ENCODE data around the gene HORMAD2. TPM values are rescaled to one million over a fixed set of nuclear protein-coding genes. Genes with fewer than 3 reads are reported as not detected.

The HORMAD2 gene
- total RNA-seq, 1 donor from 2014 or later, result not detected

DNA sequence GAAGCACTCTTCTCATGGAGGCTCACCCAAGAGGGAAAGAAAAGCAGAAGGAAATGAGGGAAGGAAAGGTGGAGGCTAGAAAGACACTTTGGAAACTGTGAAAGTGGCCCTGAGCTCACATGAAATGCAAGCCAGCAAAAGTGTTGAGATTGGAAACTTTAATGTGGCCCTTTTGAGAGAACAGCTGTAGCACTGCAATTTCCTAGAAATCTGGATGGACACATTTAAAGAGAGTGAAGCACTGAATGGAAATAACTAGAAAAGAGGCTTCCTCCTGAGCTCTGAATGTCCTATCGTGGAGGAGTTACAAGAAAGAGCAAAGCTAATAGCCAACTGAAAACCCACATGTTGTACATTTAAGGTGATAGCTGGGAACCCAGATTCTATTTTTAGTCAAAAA is 110.3 kb downstream of the HORMAD2 start:
- Histone ChIP-seq H3K27ac (no peak overlapping the region), H3K36me3 (no peaks in the 10 kb centered on the region), H3K4me3 (no peak overlapping the region), H3K27me3 (no peaks in the 10 kb centered on the region), H3K4me1 (peaks cover 19% of the 10 kb centered on the region), H3K9me3 (no peaks in the 10 kb centered on the region)
- intact Hi-C loops (cut with DNase I), result no loop called here
- no peak for ATAC-seq
- DNase-seq, result no peak
- TF ChIP-seq, protein P1, sequence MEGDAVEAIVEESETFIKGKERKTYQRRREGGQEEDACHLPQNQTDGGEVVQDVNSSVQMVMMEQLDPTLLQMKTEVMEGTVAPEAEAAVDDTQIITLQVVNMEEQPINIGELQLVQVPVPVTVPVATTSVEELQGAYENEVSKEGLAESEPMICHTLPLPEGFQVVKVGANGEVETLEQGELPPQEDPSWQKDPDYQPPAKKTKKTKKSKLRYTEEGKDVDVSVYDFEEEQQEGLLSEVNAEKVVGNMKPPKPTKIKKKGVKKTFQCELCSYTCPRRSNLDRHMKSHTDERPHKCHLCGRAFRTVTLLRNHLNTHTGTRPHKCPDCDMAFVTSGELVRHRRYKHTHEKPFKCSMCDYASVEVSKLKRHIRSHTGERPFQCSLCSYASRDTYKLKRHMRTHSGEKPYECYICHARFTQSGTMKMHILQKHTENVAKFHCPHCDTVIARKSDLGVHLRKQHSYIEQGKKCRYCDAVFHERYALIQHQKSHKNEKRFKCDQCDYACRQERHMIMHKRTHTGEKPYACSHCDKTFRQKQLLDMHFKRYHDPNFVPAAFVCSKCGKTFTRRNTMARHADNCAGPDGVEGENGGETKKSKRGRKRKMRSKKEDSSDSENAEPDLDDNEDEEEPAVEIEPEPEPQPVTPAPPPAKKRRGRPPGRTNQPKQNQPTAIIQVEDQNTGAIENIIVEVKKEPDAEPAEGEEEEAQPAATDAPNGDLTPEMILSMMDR (IDR thresholded peaks at IDR 0.05), result no peak

DNA sequence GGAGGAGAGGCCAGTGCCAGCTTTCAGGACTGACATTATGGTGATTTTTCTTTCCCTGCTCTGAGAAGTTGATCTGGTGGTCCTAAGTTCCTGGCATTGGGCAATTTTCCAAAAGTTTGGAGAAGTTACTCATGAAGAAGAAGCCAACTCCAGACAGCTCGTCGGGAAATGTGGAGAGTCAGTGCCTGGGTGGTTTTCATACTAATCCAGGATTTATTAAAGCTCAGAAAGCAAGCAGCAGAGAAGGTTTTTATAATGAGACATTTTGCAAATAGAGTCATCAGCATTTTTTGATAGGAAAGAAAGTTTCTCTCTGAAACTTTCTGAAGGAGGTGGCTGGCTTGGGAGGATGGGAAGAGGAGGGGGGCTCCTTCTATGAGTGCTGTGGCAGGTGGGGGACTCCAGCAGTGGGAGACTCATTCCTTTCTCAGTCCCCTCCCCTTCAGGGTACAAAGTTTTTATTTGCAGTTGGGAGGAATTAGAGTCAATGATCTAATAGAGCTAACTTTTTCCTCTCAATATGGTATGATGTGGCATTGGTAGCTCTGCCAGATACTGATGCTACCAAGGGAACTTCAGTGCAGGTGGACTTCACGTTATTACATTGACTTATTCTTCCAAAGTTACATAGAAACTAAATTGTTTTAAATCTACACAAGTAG is 110.9 kb downstream of the HORMAD2 start:
- TF ChIP-seq, protein P1 (IDR thresholded peaks at IDR 0.05), result no peak
- Histone ChIP-seq H3K27ac (no peak overlapping the region), H3K27me3 (no peaks in the 10 kb centered on the region), H3K4me1 (peaks cover 24% of the 10 kb centered on the region), H3K4me3 (no peak overlapping the region), H3K9me3 (no peaks in the 10 kb centered on the region), H3K36me3 (no peaks in the 10 kb centered on the region)
- DNase-seq (no peak), ATAC-seq (no peak)
- intact Hi-C loops (cut with DNase I), result no loop called here

DNA sequence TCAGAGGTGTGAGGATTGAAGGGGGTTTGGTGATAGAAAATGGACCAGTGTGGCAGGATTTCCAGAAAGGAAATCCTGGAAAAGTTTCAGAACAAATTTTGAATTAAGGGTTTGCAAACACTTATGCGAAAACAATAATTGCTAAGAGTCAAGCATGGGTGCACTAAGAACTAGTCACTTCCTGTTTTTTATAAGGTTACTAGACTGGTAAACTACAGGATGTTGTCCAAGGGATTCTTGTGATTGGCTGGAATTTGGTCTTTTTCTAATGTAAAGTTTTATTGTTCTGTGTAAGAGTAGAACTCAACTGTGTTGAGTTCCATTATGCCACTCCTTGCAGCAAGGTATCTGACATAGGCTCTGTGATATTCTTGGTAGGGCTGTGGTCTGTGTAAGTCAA is 112.2 kb downstream of the HORMAD2 start:
- TF ChIP-seq, protein P1 (IDR thresholded peaks at IDR 0.05), result no peak
- H3K4me3 ChIP-seq, result no peak overlapping the region
- intact Hi-C loops (cut with DNase I), result no loop called here
- no peaks in the 10 kb centered on the region for H3K27me3 ChIP-seq
- no peaks in the 10 kb centered on the region for H3K36me3 ChIP-seq
- ATAC-seq, result no peak
- no peaks in the 10 kb centered on the region for H3K9me3 ChIP-seq
- peaks cover 34% of the 10 kb centered on the region for H3K4me1 ChIP-seq
- H3K27ac ChIP-seq, result no peak overlapping the region
- no peak for DNase-seq

DNA sequence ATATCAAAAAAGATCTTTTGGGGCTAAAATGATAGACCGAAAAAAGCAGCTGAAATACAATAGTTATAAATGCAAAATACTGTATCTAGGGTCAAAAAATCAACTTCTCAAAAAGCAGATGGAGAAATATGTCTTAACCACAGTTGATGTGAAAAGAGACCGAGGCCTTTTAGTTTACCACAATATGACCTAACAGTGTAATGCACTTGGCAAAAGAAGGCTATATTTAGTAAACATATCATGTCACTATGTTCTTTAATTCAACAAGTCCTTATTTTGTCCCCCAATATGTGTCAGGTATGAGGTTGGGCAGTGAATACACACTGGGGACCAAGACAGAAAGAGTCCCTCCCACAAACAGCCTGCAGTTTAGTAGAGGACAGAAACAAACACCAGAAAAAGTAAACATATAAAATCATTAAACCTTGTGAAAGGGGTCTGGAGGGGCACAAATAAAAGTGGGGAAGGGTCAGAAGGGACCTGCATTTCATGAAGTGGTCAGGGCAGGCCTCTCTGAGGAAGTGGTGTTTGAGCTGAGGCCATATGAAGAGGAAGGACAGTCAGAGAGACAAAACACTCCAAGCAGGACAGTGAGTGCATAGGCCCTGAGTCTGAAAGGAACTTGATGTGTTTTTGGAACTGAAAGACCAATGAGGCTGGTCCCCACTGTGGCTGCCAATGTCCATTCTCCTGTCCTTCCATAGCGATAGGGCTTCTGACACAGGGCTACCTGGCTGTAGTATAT is 112.9 kb downstream of the HORMAD2 start:
- TF ChIP-seq, protein P1 (IDR thresholded peaks at IDR 0.05), result no peak
- H3K9me3 ChIP-seq, result no peaks in the 10 kb centered on the region
- peak overlapping the region; percentile 9 for H3K27ac ChIP-seq
- intact Hi-C loops (cut with DNase I), result no loop called here
- H3K36me3 ChIP-seq, result no peaks in the 10 kb centered on the region
- H3K4me1 ChIP-seq, result peaks cover 29% of the 10 kb centered on the region
- ATAC-seq (peak; percentile 50), DNase-seq (no peak)
- H3K27me3 ChIP-seq, result no peaks in the 10 kb centered on the region
- H3K4me3 ChIP-seq, result no peak overlapping the region

DNA sequence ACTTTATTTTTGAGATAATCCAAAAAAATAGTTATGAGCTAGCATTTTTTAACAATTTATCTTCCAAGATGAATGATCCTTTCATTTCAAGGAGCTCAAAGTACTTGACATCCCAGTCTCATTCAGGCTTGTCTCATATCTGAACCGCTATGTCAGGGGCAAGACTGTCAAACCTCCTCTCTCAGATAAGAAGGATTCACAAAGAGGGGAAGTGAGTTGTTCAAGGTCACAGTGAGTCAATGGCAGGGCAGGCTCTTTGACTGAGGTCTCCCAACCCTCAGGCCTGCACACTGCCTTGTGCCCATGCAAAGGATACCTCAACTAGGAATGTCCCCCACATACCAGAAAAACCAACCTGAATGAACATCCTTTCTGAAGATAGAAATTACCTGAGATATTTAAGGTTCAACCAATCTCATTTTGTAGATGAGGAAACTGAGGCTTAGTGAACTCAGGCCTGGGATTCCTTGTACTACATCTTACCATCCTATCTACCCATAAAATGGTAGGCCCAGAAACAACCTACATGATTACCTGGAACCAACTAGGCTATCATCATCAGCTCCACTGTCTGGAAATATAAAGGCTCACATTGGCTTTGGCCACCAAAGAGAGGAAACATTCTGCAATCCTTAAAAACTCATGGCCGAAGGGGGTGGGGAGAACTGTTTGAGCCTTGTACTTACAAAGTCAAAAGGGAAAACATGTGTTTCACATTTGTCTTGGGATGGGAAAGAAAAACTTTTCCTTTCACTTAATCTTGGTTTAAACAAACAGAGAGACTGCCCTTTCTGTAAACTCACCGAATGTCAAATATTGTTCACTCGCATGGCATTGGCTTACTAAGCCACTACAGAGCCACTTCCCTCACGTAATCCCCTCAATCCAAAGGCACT is 115.2 kb downstream of the HORMAD2 start:
- Histone ChIP-seq H3K9me3 (no peaks in the 10 kb centered on the region), H3K4me1 (peaks cover 33% of the 10 kb centered on the region), H3K4me3 (no peak overlapping the region), H3K27me3 (no peaks in the 10 kb centered on the region), H3K36me3 (no peaks in the 10 kb centered on the region), H3K27ac (peak overlapping the region; percentile 78)
- intact Hi-C loops (cut with DNase I), result no loop called here
- DNase-seq (no peak), ATAC-seq (no peak)
- TF ChIP-seq, protein P1 (IDR thresholded peaks at IDR 0.05), result no peak

Measured in upper lobe of right lung (tissue), 1 donor.